Measurements from ENCODE around the gene C4orf51. TPM values are rescaled to one million over a fixed set of nuclear protein-coding genes. Genes with fewer than 3 reads are reported as not detected.

The C4orf51 gene
- total and polyA plus RNA-seq, 2 of the 8 experiments (the other 6 are each of a cell fraction or from before 2014, with no cell fraction given), result 0.54 TPM; not detected in 1

DNA sequence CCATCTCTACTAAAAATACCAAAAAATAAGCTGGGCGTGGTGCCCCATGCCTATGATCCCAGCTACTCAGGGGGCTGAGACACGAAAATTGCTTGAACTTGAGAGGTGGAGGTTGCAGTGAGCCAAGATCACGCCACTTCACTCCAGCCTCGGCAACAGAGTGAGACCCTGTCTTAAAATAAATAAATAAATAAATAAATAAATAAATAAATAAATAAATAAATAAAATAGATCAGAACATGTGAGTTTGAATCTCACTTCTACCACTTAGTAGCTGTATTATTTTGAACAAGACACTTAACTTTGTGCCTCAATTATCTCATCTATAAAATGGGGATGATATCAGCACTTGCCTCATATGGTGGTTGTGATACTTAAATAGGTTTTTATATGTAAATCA, 90.2 kb downstream of the C4orf51 start:
- H4K20me1 ChIP-seq (replicated peaks in 1 of 2; ENCODE audit: control insufficient read depth in 1 of 2, insufficient read depth in 2 of 2, low read length in 2 of 2), result no peaks in the 10 kb centered on the region
- FAIRE-seq (no peak), DNase-seq (ENCODE audit: low read depth in 1 of 2, low spot score in 2 of 2) (no peak)
- H3K56ac ChIP-seq (replicated peaks; ENCODE audit: insufficient read length, low read depth, low read length), result no peak overlapping the region
- H3K23ac ChIP-seq (ENCODE audit: insufficient read length), result no peak overlapping the region
- H3K23me2 ChIP-seq (ENCODE audit: low read depth, low read length), result no peaks in the 10 kb centered on the region
- TF ChIP-seq RFX5 (IDR thresholded peaks at IDR 0.05; ENCODE audit: borderline replicate concordance, low read depth, low read length) (no peak), POU5F1 (IDR thresholded peaks at IDR 0.05; ENCODE audit: low read depth, low read length) (no peak), SAP30 (IDR thresholded peaks at IDR 0.05; ENCODE audit: insufficient read depth, insufficient replicate concordance, low read length) (no peak), TBP (IDR thresholded peaks at IDR 0.05; ENCODE audit: low read depth, low read length) (no peak)
- no peaks in the 10 kb centered on the region for H3K79me2 ChIP-seq (ENCODE audit: control insufficient read depth in 1 of 2, insufficient read depth in 2 of 2, low read length in 2 of 2)
- ChIA-PET CTCF (ENCODE audit: partially characterized antibody) (interaction anchor here (1.6 kb wide), 1 partner anchor 14 kb away, joined by 3 read pairs; no protein-coding TSS in a partner anchor), POLR2A (ENCODE audit: partially characterized antibody) (no interaction called here)
- no peak overlapping the region for H2AFZ ChIP-seq (ENCODE audit: low read length)
- no peak overlapping the region for H3K27ac ChIP-seq (ENCODE audit: low read depth, low read length)
- H4K91ac ChIP-seq (replicated peaks; ENCODE audit: insufficient read length, low read length), result no peak overlapping the region
- H3K36me3 ChIP-seq (ENCODE audit: control insufficient read depth in 2 of 4, insufficient read depth in 4 of 4, low read length in 3 of 4), result peaks cover 12 to 40% (median 26%) of the 10 kb centered on the region in 4 experiments; a peak in 7 of 8 replicates
- WGBS, 2 experiments (ENCODE audit: extremely low coverage in 1 of 2, insufficient coverage in 1 of 2, insufficient read length in 1 of 2, insufficient replicate concordance in 2 of 2, low coverage in 1 of 2, low lambda C conversion rate in 2 of 2, missing lambda C conversion rate in 1 of 2), result 92% methylated on average over 4 of the region's 4 CpGs; no CpG with 5 or more reads in 1 of the 2 experiments
- H3K4me1 ChIP-seq (replicated peaks in 1 of 4; ENCODE audit: control insufficient read depth in 3 of 4, insufficient read depth in 4 of 4, low read length in 3 of 4), result no peaks in the 10 kb centered on the region
- no peak overlapping the region for H3K4ac ChIP-seq (replicated peaks; ENCODE audit: insufficient read length, low read depth, low read length)
- H3K4me3 ChIP-seq (ENCODE audit: extremely low read depth in 1 of 4, insufficient read depth in 2 of 4, low read depth in 3 of 4, low read length in 4 of 4), result no peak overlapping the region
- no peak overlapping the region for H2BK120ac ChIP-seq (replicated peaks; ENCODE audit: low read depth, low read length)
- no peak overlapping the region for H2BK15ac ChIP-seq (ENCODE audit: low read length)
- H2AK5ac ChIP-seq (ENCODE audit: low read depth, low read length), result no peak overlapping the region
- H3K9ac ChIP-seq (replicated peaks in 1 of 4; ENCODE audit: extremely low read depth in 1 of 4, low read depth in 3 of 4, low read length in 3 of 4), result no peak overlapping the region
- no peak overlapping the region for H2BK20ac ChIP-seq (ENCODE audit: low read length)
- H3K9me3 ChIP-seq (ENCODE audit: insufficient read depth in 2 of 2, low read depth in 1 of 2, low read length in 1 of 2), result no peaks in the 10 kb centered on the region
- no peak overlapping the region for H3K4me2 ChIP-seq (ENCODE audit: insufficient read depth in 1 of 2, low read depth in 2 of 2, low read length in 2 of 2)
- no peaks in the 10 kb centered on the region for H3K27me3 ChIP-seq (replicated peaks in 1 of 4; ENCODE audit: control insufficient read depth in 3 of 4, extremely low read depth in 1 of 4, insufficient read depth in 3 of 4, low read length in 3 of 4)
- no peaks in the 10 kb centered on the region for H3K79me1 ChIP-seq (ENCODE audit: low read depth, low read length)
- H4K5ac ChIP-seq (ENCODE audit: insufficient read length, low read depth, low read length), result no peak overlapping the region
- H2BK5ac ChIP-seq (ENCODE audit: low read depth, low read length), result no peak overlapping the region
- no peak overlapping the region for H3K14ac ChIP-seq (ENCODE audit: insufficient read length)
- H2BK12ac ChIP-seq (ENCODE audit: low read depth, low read length), result no peak overlapping the region
- H3K18ac ChIP-seq (ENCODE audit: extremely low read depth, low read length), result no peak overlapping the region
- no peak overlapping the region for H4K8ac ChIP-seq (ENCODE audit: extremely low read depth, insufficient read depth, low read length)

Measured in H1 (cell line).